GM18519 (cell line): Measurements from ENCODE around the gene PYGB.
"Not testable (repeated sequence)": the region's sequence is repeated elsewhere in the genome, so short reads cannot be mapped to it uniquely, and the experiment has no call there.

Experiments used
- ATAC-seq: cut with Tn5 transposase; IDR thresholded peaks from one replicate; pipeline ENCODE4 v1.9.1; 2021; ENCODE audit warnings: mild to moderate bottlenecking, moderate library complexity; ENCODE audit not compliant: unreplicated experiment, low FRiP score

The PYGB gene

DNA sequence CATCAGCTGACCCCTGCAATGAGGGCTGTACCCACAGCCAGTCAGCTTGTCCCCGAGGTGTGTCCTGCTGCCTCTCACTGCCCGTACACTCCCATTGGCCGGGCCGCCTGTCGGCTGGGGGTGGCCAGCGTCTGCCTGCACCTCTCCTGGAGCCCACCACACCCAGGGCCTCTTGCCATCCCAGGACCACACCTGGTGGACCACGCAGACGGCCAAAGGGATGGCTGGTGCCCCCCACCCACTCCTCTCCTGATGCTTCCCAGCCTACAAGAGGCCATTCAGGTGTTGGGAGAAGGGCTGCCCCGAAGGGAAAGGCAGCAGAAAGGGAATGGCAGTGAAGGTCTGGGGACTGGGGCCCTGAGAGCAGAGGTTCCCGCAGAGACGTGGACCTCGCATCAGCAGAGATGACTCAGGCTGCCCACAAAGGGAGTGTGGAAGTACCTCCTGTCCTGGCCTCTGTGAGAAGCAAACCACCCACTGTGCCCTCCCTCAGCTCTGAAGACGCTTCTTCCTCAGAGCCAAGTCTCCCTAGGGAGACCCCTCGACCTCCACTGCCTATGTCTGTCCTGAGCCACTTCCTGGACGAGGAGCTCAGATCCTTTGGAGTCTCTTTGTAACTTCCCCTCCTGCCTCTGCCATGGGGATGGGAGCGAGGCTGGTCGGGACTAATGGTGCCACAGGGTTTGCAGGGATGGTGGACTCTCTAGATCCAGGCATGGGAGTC is 60.9 kb downstream of the PYGB start:
- ATAC-seq = no peak

DNA sequence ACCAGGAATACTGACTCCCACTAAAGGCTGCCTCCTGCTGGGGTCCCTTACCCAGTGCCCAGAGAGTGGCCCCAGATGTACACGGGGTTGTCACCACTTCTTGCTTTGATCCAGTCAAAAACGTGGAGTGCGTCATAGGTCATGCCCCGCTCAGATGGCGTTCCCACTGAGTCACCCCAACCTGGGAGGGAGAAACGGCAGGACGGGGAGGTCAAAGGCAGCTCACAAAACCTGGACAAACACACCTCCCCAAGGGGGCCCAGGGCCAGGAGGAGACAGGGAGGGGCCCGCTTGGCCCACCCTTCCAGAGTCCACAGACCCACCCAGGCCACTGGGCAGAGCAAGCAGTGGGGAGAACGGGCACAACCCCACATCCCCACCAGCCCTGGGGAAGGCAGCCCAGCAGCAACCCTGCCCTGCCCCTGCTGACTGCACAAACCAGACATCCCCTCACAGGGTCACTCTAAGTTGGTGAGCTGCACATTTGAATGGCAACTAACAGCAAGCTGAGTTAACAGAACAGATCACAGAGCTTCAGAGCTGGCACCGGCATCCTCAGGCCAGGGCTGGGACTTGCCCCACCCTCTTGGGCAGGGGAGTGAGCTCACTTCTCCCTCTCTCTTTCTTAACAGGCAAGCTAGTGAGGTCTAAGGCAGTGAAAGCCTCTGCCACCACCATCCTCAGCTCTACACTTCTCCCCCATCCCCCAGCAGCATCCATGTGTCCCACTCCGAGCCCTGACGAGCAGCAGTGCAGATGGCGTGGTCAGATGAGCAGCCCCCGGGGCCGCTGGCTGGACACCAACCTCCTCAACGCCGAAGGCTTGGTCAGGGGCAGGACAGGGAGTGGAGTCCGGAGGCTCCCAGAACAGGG is 61.7 kb downstream of the PYGB start:
- no peak for ATAC-seq

DNA sequence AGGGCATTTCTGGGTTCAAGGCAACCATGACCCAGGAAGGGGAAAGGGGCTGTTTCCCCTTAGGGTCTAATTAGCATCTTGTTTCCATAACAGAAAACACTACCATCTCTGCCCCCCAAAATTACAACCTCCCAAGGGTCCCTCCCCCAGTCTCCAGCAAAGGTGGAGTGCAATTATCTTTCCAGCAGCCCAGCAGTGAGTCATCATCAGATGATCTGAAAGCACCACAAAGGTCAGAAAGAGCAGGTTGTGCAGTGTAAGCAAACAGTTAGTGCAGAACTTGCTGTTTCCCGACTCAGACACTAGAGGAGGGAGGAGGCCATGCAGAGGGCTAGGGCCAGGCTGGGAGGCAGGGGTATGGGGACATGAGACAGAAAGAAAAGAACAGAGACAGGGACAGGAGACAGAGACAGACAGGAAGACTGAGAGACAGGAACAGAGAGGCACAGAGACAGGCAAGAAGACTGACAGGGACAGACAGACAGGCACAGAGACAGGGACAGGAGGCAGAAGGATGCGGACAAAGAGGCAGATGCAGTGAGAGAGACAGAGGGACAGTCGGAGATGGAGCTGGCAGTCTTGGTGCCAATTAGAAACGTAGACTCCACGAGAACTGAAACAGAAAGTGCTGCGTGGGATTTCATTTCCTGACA is 62.5 kb downstream of the PYGB start:
- ATAC-seq = peak; percentile 91

DNA sequence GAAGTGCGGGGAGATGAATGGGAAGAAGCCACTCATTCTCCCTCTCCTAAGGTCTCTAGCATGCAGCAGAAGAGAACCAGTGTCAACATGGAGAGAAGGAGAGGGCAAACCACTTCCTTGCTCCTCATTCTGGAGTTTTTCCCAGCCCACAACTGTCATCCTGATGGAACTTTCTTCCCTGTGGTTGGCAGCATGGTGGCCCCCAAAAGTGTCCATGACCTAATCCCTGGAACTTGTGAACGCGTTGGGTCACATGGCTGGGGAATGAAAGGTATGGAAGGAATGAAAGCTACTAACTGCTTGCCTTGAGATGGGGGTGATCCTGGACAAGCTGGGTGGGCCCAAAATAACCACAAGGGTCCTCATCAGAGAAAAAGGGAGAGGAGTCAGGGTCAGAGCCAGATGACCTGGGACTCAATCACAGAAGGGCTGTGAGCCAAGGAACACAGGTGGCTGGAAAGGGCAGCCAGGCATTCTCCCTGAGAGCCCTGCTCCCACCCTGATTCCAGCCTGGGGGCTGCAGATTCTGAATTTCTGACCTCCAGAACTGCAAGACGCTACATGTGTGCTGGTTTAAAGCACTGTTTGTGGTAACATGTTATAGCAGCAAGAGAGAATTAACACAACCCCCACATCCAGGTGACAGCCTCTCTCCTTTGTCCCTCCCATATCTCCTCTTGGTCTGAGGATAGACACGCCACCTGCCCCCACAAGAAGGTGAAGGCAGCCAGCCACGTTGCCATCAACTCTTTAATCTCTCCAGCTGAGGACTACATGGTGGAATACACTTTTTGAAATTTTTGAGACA is 63.2 kb downstream of the PYGB start:
- no peak for ATAC-seq

DNA sequence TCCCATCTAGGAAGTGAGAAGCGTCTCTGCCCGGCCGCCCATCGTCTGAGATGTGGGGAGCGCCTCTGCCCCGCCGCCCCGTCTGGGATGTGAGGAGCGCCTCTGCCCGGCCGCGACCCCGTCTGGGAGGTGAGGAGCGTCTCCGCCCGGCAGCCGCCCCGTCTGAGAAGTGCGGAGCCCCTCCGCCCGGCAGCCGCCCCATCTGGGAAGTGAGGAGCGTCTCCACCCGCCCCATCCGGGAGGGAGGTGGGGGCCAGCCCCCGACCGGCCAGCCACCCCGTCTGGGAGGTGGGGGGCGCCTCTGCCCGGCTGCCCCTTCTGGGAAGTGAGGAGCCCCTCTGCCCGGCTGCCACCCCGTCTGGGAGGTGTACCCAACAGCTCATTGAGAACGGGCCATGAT is 64.8 kb downstream of the PYGB start:
- ATAC-seq = not testable (repeated sequence)

DNA sequence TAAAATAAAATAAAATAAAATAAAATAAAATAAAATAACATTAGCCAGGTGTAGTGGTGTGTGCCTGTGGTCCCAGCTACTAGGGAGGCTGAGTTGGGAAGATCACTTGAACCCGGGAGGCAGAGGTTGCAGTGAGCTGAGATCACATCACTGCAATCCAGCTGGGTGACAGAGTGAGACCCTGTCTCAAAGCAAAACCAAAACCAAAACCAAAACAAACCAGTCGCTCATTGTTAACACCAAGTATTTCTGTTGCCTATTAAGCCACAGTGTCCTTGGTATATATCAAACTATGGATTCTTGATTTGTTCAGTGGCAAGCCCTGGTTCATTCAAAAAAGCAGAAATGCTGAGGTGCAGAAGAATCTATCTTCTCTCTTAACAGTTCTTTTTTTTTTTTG is 65.7 kb downstream of the PYGB start:
- ATAC-seq = no peak

DNA sequence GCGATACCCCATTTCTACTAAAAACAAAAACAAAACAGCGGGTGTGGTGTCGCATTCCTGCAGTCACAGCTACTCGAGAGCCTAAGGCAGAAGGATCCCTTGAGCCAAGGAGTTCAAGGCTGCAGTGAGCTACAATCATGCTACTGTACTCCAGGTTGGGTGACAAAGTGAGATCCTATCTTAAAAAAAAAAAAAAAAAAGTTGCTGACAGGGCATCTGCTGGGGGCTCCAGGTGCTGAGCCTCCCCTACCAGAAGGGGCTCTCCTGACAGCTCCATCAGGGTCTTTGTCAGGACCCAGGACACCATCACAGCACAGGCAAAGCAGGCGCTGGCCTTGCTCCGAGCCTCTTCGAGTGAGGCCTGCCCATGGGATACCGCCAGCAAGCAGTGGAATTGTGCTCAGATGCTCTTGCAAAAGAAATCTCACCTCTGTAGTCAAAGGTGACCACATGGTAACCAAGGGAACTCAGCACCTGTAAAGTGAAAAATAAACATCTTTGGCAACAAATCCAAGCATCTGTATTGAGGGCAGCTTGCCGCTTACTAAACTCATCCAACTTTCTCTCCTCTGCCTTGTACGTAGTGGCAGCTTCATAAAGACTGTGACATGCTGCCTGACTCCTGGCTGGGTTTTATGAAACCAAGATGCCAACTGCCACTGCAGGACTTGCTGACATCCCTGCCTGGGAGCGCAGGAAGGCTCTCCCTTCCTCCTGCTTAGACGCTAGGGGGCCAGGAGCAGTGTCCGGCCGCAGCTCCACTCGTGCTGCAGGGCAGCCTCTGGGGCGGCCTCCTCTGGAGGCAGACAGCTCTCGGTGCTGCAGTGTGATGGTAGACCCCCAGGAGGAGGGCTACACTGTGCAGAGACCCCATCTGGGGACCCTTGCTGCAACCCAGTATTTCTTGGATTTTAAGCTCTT is 66.9 kb downstream of the PYGB start:
- no peak for ATAC-seq

DNA sequence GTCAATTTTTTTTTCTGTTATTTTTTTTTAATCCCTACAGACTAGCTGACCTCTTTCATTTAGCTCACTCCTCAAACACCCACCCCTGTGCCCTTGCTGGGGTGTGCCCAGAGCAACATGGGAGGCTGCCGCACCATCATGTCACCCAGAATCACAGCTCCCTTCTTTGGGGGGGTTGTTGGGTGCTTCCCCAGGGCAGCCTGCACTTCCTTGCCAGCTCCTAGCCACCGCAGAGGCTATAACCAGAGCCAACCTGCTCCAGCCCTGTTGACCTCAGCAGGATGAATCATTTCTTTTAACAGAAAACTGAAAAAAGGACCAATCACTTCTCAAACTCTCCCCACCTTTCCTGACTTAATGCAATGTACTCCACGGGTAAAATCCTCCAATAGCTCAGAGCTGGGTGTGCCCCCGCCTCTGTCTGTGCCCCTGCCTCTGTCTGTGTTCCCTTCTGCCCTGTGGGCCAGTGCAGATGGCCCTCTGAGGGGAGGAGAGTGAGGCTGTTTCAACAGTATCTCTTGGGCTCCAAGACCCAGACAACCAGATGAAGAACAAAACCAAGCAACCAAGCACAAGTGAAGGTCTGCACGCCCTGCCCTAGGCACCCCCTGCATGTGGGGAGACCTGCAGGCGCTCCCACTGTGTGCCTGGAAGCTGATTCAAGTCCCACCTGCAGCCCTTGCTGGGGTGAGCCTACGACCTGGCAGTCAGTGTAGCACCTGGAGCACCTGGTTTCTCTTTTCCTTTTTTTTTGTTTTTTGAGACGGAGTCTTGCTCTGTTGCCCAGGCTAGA is 67.7 kb downstream of the PYGB start:
- no peak for ATAC-seq

DNA sequence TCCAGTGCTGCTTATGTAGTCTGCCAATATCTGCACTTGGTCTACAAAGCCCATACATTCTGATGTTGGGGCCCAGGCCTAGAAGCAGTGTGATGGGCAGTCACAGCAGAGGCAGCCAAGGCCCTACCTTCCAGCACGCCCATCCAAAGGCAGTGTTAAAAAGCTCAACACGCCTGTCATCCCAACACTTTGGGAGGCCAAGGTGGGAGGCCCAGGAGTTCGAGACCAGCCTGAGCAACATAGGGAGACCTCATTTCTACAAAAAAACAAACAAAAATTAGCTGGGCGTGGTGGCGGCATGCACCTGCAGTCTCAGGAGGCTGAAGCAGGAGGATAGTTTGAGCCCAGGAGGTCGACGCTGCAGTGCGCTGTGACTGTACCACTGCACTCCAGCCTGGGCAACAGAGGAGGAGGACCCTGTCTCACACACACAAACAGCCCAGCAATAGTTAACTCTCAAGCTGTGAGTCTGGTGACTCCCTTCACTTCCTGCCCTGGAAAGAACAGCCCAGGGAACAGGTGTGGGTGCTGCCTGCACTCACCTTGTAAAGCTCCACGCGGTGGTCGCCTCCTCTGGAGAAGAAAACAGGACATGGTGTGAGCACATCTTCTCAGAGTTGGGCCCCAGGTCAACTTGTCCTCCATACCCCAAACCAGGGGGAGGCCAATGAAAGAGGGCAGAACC is 68.8 kb downstream of the PYGB start:
- ATAC-seq = no peak

DNA sequence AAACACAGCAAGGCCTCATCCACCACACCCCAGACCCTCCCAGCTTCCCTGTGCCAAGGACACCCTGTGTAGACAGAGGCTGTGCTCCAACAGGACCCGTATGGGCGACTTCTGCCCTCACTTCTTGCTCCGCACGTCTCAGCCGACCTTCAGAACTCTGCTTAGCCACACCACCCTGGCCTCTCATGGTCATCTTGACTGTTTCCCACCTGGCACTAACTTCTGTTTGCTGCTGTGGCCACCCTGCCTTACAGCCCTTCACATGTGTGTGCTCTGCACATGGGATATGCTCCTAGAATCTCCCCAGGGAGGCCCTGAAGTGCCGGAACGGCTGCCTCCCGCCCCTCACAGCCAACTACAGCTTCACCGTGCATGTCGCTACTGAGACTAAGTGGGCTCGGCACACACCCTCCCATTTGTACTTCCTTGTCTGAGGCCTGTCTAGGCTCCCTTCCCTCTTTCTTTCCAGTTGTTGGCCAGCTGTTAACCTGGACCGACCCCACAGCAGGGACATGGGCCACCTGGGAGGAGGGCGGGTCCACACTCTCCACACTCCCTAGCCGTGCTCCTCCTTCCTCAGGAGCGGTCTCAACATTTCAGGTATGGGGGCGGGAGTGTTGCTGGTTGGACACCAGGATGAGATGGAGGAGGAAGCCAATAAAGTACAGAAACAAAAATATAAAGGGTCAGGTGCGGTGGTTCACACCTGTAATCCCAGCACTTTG is 69.6 kb downstream of the PYGB start:
- no peak for ATAC-seq

DNA sequence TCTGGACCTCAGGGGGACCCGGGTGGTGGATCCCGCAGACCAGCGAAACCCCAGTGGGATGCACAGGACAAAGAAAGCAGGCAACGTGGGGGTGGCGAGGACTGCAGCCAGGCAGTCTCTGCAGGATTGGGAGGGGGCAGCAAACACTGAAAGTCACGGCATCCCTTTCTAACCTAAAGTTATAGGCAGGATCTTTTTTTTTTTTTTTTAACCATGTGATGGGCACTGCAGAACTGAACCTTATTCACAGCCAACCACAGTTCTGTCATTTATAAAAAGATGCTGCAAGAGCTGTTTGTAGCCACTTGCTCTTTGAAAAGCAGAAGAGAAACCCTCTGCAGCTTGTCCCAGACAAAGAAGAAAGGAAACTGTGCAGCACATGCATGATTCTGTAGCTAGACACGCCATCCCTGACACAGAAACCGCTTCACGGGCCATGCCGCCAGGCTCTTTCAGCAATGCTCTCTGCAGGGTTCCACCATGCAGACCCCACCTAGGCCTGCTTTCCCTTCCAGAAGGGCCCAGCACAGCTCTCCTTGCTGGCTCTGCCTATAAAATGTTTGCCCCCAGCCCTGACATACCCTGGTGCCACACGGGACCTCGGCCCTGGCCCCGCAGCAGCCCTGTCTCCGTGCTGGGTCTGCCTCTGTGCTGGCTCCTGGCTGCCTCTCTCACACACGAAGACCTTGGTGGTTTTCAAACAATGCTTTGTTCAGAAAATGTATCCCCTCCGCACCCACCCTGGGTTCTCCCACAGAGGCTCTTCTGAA is 70.8 kb downstream of the PYGB start:
- peak; percentile 92 for ATAC-seq

DNA sequence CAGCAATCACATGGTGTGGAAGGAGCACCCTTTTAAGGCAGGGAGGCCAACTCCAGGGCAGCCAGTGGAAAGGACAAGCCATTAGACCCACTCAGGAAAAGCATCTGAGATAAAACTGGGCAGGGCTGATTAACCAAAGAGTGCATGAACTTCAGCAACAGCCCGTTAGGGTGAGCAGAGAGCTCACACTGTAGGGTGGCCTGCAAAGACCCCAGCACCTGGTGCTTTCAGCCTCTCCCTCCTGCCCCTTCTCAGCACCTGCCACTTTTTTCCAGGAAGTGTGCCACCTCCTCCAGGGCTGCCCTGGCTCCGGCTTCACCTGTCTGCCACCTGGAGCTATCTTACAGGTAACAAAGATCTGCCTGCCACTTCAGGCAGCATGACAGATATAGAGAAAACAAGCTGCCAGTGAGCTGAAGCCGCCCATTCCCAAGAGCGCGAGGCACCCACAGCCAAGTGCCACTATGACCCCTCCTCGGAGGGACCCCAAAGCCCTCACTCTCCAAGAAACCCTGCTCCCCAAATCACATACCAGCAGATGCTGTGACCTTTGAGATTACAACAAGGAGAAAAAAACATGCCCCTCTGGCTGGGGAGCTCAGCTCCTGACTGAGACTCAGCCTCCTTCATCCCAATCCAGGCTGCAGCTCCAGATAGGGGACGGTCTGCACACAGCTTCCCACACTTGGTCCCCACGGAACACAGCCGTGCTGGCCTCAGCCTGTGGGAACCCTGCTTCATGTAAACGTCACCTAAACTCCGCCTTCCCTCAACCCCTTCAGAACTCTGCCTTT is 71.6 kb downstream of the PYGB start:
- no peak for ATAC-seq

DNA sequence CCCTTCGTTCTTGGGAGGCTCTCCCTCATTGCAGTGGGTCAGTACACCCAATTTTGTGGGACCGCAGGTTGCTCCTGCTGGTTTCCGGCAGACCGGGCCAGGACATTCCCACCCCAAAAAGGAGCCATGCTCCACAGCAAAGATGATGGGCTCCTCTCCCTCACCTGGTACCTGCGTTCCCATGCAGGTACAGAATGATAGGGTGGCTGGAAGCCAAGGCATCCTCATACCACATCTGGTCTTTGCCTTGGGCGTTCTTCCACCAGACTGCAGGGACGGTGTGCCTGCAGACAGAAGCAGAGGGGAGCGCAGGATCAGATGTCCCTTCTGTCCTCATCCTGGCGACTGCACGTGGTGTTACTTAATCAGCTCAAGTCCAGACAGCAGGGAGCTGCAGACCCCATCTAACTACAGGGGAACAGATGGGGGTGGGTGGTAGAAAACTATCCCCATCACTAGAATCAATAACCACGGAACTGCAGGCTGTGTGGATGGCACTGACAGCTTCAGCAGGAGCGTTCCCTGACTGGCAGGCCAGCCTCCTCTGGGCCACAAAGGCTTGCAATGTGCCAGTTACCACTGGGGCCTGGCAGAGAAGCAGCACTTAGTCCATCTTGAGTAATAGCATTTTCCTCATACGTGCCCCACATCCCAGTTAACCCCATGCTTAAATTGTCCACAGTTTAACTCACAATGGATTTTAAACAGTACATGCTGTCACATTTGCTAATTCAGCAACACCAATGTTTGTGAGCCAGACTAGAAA is 72.3 kb downstream of the PYGB start:
- no peak for ATAC-seq

DNA sequence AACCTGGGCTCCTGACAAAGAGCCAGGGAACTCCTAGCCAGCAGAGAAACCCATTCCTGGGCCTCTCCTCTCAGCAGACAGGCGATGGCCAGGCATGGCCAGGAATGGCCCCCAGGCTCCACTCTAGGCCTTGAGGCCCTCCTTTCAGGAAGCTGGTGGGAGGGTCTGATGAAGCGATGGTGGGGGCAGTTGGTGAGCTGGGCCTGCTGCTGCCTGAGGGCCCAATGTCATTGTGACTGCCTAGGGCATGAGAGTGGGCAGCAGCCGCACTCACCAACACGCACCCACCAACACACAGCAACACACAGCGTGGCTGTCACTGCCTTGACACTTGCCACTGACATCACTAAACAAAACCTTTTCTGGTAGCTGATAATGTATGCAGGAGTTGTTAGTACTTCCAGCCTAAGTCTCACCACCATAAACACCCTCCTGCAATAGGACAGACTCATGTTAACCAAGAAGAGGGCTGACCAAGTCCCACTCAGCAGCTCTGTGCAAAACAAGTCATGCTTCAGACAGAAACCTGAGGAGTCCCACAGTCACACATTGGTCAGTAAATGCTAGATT is 73.5 kb downstream of the PYGB start:
- ATAC-seq = no peak

DNA sequence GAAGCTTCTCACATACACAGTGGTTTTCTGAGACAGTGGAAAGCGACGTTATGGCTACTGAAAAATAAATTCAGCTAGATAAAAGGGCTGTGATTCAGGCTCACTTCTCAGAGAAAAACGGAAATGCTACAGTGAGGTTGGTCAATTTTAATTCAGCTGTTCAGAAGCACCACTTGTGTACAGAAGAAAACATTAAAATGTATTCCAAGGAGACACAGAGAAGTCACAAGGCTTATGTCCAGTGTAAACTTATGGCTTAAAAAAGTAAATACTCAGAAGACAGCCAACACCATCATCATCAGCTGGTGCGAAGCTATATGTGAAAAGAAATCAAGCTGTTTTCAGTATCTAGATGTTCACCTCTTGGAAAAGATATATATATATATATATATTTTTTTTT is 74.1 kb downstream of the PYGB start:
- no peak for ATAC-seq
